Activated naive CD4-positive, alpha-beta T cell treated with anti-CD3 and anti-CD28 coated beads, Interleukin-2, amount 10 ng/mL, durations not matched to agents 7 days and 5 days (primary cell): ENCODE measurements around the gene RAX.

Experiments
- CTCF ChIA-PET: fragments of 350-600 bp; sonication (Branson Sonifier 250); formaldehyde crosslinking; loops from one replicate; lab custom pipeline; 2021; ENCODE audit warnings: antibody characterized with exemption; lab: Charles Lee
- DNase-seq: peaks from one replicate; pipeline ENCODE4 v3.0.0-alpha.2; 2020
- H3K27ac Mint-ChIP-seq: one replicate; pipeline ENCODE4 v1.8.0; 2021; ENCODE audit warnings: mild to moderate bottlenecking, moderate library complexity, mixed read lengths
- H3K27me3 Mint-ChIP-seq: one replicate; pipeline ENCODE4 v1.8.0; 2021; ENCODE audit warnings: mild to moderate bottlenecking, mixed read lengths
- H3K36me3 Mint-ChIP-seq: one replicate; pipeline ENCODE4 v1.8.0; 2021; ENCODE audit warnings: mixed read lengths
- H3K4me1 Mint-ChIP-seq: one replicate; pipeline ENCODE4 v1.8.0; 2021; ENCODE audit warnings: mixed read lengths
- H3K4me3 Mint-ChIP-seq: one replicate; pipeline ENCODE4 v1.8.0; 2021; ENCODE audit warnings: mild to moderate bottlenecking, moderate library complexity, mixed read lengths
- H3K9me3 Mint-ChIP-seq: one replicate; pipeline ENCODE4 v1.8.0; 2021; ENCODE audit warnings: mixed read lengths

Gene RAX

DNA sequence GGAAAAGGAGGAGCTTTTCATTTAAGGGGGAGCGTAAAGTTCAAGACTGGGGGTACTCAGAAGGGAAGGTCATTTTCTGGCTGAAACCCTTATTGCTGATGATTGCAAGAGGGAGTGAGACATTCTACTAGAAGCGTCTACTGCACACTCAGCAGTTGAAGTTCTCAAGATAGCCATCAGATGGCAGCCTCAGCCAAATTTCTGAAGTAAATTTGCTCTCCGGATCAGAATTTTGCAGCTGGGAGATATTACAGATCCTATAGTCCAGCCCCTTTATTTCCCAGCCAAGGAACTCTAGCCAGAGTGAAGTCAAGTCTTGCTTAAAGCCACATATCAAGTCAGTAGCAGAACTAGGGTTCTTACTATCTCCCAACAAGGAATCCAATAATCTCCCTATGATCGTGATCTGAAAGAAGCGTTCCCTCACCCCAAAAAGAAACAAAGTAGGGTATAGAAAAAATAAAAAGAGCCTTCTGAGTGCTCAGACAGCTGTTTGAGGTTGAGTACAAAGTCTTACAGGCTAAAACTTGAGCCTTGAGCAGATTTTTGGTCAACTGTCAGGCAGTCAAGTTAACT is 24.0 kb downstream of the RAX start:
- H3K36me3 Mint-ChIP-seq, result no peaks in the 10 kb centered on the region
- H3K27ac Mint-ChIP-seq, result no peak overlapping the region
- H3K27me3 Mint-ChIP-seq, result peaks cover 19% of the 10 kb centered on the region
- H3K9me3 Mint-ChIP-seq, result no peaks in the 10 kb centered on the region
- H3K4me3 Mint-ChIP-seq, result no peak overlapping the region
- peak; percentile 57 for DNase-seq
- CTCF ChIA-PET, result interaction anchor here (0.7 to 5.0 kb wide), 9 partner anchors 17 to 210 kb away, joined by 3 to 62 read pairs (median 4); no protein-coding TSS in a partner anchor
- no peaks in the 10 kb centered on the region for H3K4me1 Mint-ChIP-seq

DNA sequence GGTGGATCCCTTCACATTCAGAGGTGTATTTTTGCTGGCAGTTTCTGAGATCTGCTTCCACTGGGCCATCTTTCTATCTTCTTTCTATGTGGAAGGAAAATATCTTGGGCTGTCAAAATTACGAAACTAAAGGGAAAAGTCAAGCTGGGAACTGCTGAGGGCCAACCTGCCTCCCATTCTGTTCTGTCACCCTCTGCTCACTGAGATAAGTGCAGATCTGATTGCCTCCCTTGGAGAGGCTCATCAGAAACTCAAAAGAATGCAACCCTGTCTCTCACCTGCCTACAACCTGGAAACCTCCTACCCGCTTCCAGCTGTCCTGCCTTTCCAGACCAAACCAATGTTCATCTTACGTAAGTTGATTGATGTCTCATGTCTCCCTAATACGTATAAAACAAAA is 26.5 kb downstream of the RAX start:
- Mint-ChIP-seq H3K4me3 (no peak overlapping the region), H3K9me3 (no peaks in the 10 kb centered on the region), H3K27me3 (peaks cover 19% of the 10 kb centered on the region), H3K27ac (no peak overlapping the region), H3K4me1 (no peaks in the 10 kb centered on the region), H3K36me3 (no peaks in the 10 kb centered on the region)
- CTCF ChIA-PET, result interaction anchor here (5.0 kb wide), 1 partner anchor 155 kb away, joined by 62 read pairs; no protein-coding TSS in a partner anchor
- DNase-seq, result no peak

DNA sequence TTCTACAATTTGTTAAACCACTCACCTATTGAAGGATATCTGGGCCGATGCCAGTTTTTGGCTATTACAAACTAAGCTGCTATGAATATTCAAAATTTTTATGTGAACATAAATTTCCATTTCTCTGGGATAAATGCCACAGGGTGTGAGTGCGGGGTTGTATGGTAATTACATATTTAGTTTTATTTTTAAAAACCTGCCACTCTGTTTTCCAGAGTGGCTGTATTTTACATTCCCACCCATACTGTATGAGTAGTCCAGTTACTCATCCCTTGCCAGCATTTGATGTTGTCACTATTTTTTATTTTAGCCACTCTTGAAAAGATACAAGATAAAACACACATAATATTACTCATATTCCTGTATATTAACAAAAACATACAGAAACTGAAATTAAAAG is 30.3 kb downstream of the RAX start:
- no peak overlapping the region for H3K4me3 Mint-ChIP-seq
- no peak overlapping the region for H3K27ac Mint-ChIP-seq
- peaks cover 13% of the 10 kb centered on the region for H3K27me3 Mint-ChIP-seq
- no peaks in the 10 kb centered on the region for H3K4me1 Mint-ChIP-seq
- H3K9me3 Mint-ChIP-seq, result no peaks in the 10 kb centered on the region
- H3K36me3 Mint-ChIP-seq, result no peaks in the 10 kb centered on the region
- CTCF ChIA-PET, result no interaction called here
- DNase-seq, result no peak

GRCh38 chr18:59239642-59240041 is 33.6 kb downstream of the RAX start:
- Mint-ChIP-seq H3K27ac (no peak overlapping the region), H3K4me1 (no peaks in the 10 kb centered on the region), H3K36me3 (no peaks in the 10 kb centered on the region), H3K9me3 (no peaks in the 10 kb centered on the region), H3K27me3 (peaks cover 9% of the 10 kb centered on the region), H3K4me3 (no peak overlapping the region)
- CTCF ChIA-PET, result interaction anchor here (0.8 kb wide), 1 partner anchor 42 kb away, joined by 3 read pairs; no protein-coding TSS in a partner anchor
- DNase-seq, result no peak

GRCh38 chr18:59238385-59238784 is 34.9 kb downstream of the RAX start:
- no peaks in the 10 kb centered on the region for H3K36me3 Mint-ChIP-seq
- CTCF ChIA-PET, result no interaction called here
- H3K27ac Mint-ChIP-seq, result no peak overlapping the region
- no peak for DNase-seq
- H3K9me3 Mint-ChIP-seq, result no peaks in the 10 kb centered on the region
- no peaks in the 10 kb centered on the region for H3K4me1 Mint-ChIP-seq
- no peak overlapping the region for H3K4me3 Mint-ChIP-seq
- peaks cover 9% of the 10 kb centered on the region for H3K27me3 Mint-ChIP-seq

GRCh38 chr18:59233017-59233410 is 40.2 kb downstream of the RAX start:
- CTCF ChIA-PET, result no interaction called here
- Mint-ChIP-seq H3K9me3 (peaks cover 2% of the 10 kb centered on the region), H3K4me1 (no peaks in the 10 kb centered on the region), H3K4me3 (no peak overlapping the region), H3K36me3 (no peaks in the 10 kb centered on the region), H3K27me3 (peaks cover 12% of the 10 kb centered on the region), H3K27ac (no peak overlapping the region)
- no peak for DNase-seq

DNA sequence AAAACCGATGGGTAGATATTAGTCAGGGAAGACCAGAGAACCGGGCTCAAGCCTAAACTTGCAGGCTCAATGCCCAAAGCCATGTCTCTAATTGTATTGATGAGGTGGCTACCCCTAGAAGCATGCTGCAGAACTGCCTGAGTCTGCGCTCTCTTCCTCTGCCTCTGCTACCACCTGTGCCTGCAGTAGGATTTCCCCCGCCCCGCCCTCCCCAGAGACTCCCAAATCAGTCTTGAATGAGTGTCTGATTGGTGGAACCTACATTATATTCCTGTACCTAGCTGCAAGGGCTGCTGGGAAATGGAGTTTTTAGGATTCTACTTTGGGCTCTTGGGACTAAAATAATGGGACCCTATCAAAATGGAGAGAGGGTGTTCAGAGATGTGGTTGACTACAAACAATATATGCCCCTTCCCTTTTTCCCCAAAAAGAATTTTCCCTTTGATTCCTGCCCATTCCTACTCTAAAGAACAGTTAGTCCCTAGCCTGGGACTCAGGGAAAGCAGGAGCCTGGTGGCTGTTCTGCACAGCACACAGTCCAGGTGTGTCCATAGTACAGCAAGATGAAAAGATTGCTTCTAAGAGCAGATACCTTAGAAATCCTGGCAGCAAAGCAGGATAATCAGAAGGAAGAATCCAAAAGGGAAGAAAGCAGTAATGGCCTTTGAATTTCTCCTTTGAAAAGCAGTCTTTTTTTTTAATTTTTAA is 40.8 kb downstream of the RAX start:
- peaks cover 11% of the 10 kb centered on the region for H3K27me3 Mint-ChIP-seq
- CTCF ChIA-PET, result no interaction called here
- no peak overlapping the region for H3K4me3 Mint-ChIP-seq
- H3K27ac Mint-ChIP-seq, result no peak overlapping the region
- H3K9me3 Mint-ChIP-seq, result peaks cover 2% of the 10 kb centered on the region
- no peaks in the 10 kb centered on the region for H3K36me3 Mint-ChIP-seq
- no peak for DNase-seq
- no peaks in the 10 kb centered on the region for H3K4me1 Mint-ChIP-seq

DNA sequence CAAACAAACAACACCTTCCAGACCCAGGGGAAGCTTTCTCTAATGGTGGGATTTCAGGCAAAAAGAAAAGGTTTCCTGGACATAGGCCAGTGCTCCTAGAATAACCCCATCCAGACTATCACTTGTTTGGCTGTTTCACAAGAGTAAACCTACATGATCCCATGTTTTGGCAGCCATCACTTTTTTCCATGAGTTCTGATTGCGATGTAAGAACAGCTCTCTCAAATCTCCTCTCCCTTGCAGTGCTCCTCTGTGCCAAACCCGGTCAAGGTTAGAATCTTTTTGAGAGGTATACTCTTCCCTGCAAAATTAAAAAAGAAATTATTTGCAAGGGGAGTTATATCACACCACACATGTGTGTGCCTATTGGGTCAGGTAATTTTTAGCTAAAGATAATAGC is 41.4 kb downstream of the RAX start:
- H3K9me3 Mint-ChIP-seq, result peaks cover 2% of the 10 kb centered on the region
- no peak overlapping the region for H3K27ac Mint-ChIP-seq
- no peaks in the 10 kb centered on the region for H3K36me3 Mint-ChIP-seq
- CTCF ChIA-PET, result no interaction called here
- no peaks in the 10 kb centered on the region for H3K4me1 Mint-ChIP-seq
- H3K27me3 Mint-ChIP-seq, result peaks cover 15% of the 10 kb centered on the region
- DNase-seq, result no peak
- no peak overlapping the region for H3K4me3 Mint-ChIP-seq

GRCh38 chr18:59231114-59231513 is 42.1 kb downstream of the RAX start:
- H3K36me3 Mint-ChIP-seq, result no peaks in the 10 kb centered on the region
- peaks cover 2% of the 10 kb centered on the region for H3K9me3 Mint-ChIP-seq
- H3K27ac Mint-ChIP-seq, result no peak overlapping the region
- H3K4me1 Mint-ChIP-seq, result no peaks in the 10 kb centered on the region
- no peak overlapping the region for H3K4me3 Mint-ChIP-seq
- H3K27me3 Mint-ChIP-seq, result peaks cover 18% of the 10 kb centered on the region
- CTCF ChIA-PET, result no interaction called here
- no peak for DNase-seq

- DNase-seq, result no peak
- no peaks in the 10 kb centered on the region for H3K4me1 Mint-ChIP-seq
- H3K27me3 Mint-ChIP-seq, result peaks cover 27% of the 10 kb centered on the region
- no peaks in the 10 kb centered on the region for H3K36me3 Mint-ChIP-seq
- H3K4me3 Mint-ChIP-seq, result no peak overlapping the region
- H3K9me3 Mint-ChIP-seq, result peaks cover 2% of the 10 kb centered on the region
- H3K27ac Mint-ChIP-seq, result no peak overlapping the region
- CTCF ChIA-PET, result no interaction called here
These were observed 43.4 kb downstream of the RAX start for GRCh38 chr18:59229701-59230443.

GRCh38 chr18:59229191-59229590 is 44.1 kb downstream of the RAX start:
- no peak for DNase-seq
- H3K36me3 Mint-ChIP-seq, result no peaks in the 10 kb centered on the region
- peaks cover 27% of the 10 kb centered on the region for H3K27me3 Mint-ChIP-seq
- H3K9me3 Mint-ChIP-seq, result peaks cover 2% of the 10 kb centered on the region
- H3K27ac Mint-ChIP-seq, result no peak overlapping the region
- CTCF ChIA-PET, result interaction anchor here (1.3 kb wide), 1 partner anchor 15 kb away, joined by 3 read pairs; no protein-coding TSS in a partner anchor
- H3K4me1 Mint-ChIP-seq, result no peaks in the 10 kb centered on the region
- H3K4me3 Mint-ChIP-seq, result no peak overlapping the region

- Mint-ChIP-seq H3K4me3 (no peak overlapping the region), H3K27me3 (peaks cover 34% of the 10 kb centered on the region), H3K9me3 (peaks cover 2% of the 10 kb centered on the region), H3K36me3 (no peaks in the 10 kb centered on the region), H3K4me1 (no peaks in the 10 kb centered on the region), H3K27ac (no peak overlapping the region)
- CTCF ChIA-PET, result interaction anchor here (1.3 kb wide), 1 partner anchor 14 kb away, joined by 3 read pairs; no protein-coding TSS in a partner anchor
- DNase-seq, result no peak
These were observed 44.9 kb downstream of the RAX start for GRCh38 chr18:59228351-59228750.

DNA sequence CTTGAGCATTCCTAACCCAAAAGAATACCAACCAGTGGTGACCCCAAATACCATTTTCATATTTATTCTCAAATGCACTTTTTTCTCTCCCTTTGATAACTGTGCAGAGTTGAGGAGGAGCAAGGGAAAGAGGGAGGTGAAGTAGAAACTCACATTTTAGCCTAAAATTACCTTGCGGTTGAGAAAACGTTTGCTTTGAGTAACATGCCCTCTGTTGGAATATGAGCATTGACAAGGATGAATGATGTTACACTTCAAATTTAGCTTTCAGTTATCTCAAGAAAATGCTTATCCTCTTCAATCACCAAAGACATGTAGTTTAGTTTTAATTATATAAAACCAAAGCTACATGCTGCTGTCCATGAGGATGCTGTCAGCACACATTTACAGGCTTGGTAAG is 50.9 kb downstream of the RAX start:
- Mint-ChIP-seq H3K9me3 (no peaks in the 10 kb centered on the region), H3K27ac (no peak overlapping the region), H3K36me3 (no peaks in the 10 kb centered on the region), H3K27me3 (peaks cover 79% of the 10 kb centered on the region), H3K4me1 (peaks cover 3% of the 10 kb centered on the region), H3K4me3 (no peak overlapping the region)
- CTCF ChIA-PET, result no interaction called here
- DNase-seq, result no peak
